Stimulated activated CD4-positive, alpha-beta T cell treated with anti-CD3 and anti-CD28 coated beads, Interleukin-1b, Interleukin-23, amount 100 ng/mL, for 4 hours (primary cell): ENCODE data around the gene SPRR1A.

Source experiments
- DNase-seq, 2 donors: peaks; one replicate each; pipeline ENCODE4 v3.0.0-alpha.2; 2020; ENCODE audit warnings: low read depth in 2 of 2

The SPRR1A gene

GRCh38 chr1:153028766-153029165, 44.9 kb downstream of the SPRR1A start:
- DNase-seq: no peak

GRCh38 chr1:153030895-153031294, 47.0 kb downstream of the SPRR1A start, which contains the start of gene SPRR1B:
Gene SPRR1B (plus strand): TSS chr1:153031203. CDS start chr1:153032346, 1,143 bp downstream.
- no peak for DNase-seq

GRCh38 chr1:153032073-153032472, 48.2 kb downstream of the SPRR1A start:
- no peak for DNase-seq

GRCh38 chr1:153032677-153033308, 48.9 kb downstream of the SPRR1A start:
- DNase-seq: no peak

- no peak for DNase-seq
Observed at GRCh38 chr1:153035211-153035610, 51.3 kb downstream of the SPRR1A start.
